ENCODE results near the gene RNF115.
"Not testable (repeated sequence)": the region's sequence is repeated elsewhere in the genome, so short reads cannot be mapped to it uniquely, and the experiment has no call there.

The RNF115 gene

DNA sequence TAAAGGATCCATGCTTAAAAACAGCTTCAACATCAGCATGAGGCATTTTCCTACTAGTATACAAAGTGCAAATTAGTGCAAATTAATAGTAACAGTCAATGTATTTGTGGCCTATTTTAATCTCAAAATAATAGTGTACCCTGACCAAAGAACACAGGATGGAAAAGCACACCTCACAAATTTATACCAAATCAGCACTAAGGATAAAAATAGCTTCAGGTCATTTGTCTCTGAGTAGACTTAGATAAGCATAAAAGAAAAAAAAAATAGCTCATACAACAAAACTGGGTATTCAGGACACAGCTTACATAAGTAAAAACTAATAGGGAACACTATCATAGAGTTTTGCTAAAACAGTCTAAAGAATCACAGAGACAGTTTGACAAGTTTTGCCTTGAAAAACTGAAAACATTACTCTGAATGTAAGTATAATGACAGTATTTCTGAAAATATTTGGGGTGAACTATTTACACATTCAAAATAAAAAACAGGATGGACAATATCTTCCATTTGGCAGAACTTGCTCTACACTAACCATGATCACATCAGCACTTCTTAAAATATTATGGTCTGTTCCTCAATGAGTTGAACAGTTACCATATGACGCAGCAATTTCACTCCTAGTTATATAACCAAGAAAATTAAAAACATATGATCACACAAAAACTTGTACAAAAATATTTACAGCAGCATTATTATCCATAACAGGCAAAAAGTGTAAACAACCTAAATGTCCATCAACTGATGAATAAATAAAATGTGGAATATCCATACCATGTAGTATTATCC is 46.3 kb downstream of the RNF115 start:
- no peak for DNase-seq (ENCODE audit: low read depth, low spot score)

DNA sequence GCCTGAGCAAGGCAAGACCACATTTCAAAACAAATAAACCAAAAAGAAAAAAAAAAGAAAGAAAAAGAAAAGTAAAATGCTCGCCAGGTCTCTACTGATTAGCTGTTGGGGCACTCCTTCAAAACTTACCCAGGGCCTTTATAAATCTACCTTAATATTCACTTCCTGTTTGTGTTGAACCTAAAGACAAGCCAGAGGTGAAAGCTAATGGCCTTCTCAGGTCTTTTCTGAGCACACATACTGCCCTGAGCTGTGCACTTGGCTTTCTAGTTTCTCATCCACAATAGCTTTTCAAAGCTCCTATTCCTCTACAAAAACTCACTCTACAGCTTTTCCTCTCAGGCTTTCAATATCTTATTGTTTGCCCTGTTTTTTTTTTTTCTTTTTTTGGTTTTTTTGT is 50.5 kb downstream of the RNF115 start:
- no peak for DNase-seq (ENCODE audit: low read depth, low spot score)

DNA sequence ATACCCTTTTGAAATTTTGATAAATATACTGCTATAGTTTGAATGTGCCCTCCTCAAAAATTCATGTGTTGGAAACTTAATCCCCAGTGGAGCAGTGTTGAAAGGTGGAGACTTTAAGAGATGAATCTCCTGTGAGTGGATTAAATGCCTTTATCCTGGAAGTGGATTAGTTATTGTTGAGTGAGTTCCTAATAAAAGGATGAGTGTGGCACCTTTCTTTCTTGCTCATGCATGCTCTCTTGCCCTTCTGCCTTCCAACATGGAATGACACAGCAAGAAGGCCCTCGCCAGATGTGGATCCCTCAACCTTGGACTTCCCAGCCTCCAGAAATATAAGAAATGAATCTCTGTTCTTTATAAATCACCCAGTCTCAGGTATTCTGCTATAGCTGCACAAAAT is 52.8 kb downstream of the RNF115 start:
- no peak for DNase-seq (ENCODE audit: low read depth, low spot score)

DNA sequence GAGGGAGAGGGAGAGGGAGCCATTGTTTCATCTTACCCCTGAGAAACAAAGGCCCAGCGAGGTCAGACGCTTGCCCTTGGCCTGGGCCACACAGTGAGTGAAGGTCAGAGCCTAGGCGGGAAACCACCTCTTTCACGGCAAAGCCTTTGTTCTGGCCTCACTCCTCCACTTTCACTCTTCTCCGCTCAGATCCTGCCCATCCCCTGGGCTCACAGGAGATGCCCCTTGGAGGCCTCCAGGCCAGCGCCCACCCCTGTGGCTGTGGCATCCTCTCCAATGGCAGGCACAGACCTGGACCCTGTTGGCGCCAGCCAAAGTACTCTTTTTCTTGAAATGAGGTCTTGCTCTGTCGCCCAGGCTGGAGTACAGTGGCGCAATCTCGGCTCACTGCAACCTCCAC is 55.9 kb downstream of the RNF115 start:
- DNase-seq (ENCODE audit: low read depth, low spot score), result not testable (repeated sequence)

DNA sequence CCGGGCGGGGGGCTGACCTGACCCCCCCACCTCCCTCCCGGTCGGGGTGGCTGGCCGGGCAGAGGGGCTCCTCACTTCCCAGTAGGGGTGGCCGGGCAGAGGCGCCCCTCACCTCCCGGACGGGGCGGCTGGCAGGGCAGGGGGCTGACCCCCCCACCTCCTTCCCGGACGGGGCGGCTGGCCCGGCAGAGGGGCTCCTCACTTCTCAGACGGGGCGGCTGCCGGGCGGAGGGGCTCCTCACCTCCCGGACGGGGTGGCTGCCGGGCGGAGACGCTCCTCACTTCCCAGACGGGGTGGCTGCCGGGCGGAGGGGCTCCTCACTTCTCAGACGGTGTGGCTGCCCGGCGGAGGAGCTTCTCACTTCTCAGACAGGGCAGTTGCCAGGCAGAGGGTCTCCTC is 57.0 kb downstream of the RNF115 start:
- DNase-seq (ENCODE audit: low read depth, low spot score), result not testable (repeated sequence)

DNA sequence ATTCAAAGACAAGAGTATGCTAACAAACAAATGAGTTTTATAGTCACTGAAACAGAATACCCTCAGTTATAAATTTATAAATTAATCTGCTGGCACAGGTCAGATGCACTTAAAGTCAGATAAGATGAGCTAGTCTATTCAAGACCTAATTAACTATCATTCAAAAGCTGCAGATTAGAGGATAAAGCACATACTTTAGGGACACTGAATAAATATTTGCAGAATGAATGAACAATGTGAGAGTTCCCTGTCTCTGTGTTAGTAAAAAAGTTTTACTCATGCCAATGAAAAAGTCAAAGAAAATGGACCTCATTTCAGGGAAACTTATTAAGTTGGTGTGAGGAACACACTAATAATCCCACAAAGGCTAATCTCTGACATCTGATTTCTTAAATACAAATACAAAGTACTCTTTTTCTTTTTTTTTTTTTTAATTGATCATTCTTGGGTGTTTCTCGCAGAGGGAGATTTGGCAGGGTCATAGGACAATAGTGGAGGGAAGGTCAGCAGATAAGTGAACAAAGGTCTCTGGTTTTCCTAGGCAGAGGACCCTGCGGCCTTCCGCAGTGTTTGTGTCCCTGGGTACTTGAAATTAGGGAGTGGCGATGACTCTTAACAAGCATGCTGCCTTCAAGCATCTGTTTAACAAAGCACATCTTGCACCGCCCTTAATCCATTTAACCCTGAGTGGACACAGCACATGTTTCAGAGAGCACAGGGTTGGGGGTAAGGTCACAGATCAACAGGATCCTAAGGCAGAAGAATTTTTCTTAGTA is 58.1 kb downstream of the RNF115 start:
- not testable (repeated sequence) for DNase-seq (ENCODE audit: low read depth, low spot score)

DNA sequence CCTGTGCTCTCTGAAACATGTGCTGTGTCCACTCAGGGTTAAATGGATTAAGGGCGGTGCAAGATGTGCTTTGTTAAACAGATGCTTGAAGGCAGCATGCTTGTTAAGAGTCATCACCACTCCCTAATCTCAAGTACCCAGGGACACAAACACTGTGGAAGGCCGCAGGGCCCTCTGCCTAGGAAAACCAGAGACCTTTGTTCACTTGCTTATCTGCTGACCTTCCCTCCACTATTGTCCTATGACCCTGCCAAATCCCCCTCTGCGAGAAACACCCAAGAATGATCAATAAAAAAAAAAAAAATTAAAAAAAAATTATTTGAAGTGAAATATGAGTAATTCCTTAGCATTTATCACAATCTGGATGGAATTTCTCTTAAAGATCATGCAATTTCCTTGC is 58.8 kb downstream of the RNF115 start:
- not testable (repeated sequence) for DNase-seq (ENCODE audit: low read depth, low spot score)

DNA sequence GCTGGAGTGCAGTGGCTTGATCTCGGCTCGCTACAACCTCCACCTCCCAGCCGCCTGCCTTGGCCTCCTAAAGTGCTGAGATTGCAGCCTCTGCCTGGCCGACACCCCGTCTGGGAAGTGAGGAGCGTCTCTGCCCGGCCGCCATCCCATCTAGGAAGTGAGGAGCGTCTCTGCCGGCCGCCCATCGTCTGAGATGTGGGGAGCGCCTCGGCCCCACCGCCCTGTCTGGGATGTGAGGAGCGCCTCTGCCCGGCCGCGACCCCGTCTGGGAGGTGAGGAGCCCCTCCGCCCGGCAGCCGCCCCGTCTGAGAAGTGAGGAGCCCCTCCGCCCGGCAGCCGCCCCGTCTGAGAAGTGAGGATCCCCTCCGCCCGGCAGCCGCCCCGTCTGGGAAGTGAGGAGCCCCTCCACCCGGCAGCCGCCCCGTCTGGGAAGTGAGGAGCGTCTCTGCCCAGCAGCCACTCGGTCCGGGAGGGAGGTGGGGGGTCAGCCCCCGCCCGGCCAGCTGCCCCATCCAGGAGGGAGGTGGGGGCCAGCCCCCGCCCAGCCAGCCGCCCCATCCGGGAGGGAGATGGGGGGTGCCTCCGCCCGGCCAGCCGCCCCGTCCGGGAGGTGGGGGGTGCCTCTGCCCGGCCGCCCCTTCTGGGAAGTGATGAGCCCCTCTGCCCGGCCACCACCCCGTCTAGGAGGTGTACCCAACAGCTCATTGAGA is 59.5 kb downstream of the RNF115 start:
- DNase-seq (ENCODE audit: low read depth, low spot score), result not testable (repeated sequence)

DNA sequence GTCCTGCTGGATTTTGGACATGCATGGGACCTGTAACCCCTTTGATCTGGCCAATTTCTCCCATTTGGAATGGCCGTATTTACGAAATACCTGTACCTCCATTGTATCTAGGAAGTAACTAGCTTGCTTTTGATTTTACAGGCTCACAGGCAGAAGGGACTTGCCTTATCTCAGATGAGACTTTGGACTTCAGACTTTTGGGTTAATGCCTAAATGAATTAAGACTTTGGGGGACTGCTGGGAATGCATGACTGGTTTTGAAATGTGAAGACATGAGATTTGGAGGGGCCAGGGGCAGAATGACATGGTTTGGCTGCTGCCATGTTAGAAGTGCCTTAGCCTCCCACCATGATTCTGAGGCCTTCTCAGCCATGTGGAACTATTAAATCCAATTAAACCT is 61.9 kb downstream of the RNF115 start:
- not testable (repeated sequence) for DNase-seq (ENCODE audit: low read depth, low spot score)

DNA sequence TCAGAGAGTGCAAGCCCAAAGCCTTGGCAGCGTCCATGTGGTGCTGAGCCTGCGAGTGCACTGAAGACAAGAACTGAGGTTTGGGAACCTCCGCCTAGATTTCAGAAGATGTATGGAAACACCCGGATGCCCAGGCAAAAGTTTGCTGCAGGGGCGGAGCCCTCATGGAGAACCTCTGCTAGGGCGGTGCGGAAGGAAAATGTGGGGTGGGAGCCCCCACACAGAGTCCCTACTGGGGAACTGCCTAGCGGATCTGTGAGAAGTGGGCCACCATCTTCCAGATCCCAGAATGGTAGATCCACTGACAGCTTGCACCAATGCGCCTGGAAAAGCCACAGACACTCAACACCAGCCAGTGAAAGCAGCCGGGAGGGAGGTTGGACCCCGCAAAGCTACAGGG is 62.4 kb downstream of the RNF115 start:
- DNase-seq (ENCODE audit: low read depth, low spot score), result not testable (repeated sequence)

DNA sequence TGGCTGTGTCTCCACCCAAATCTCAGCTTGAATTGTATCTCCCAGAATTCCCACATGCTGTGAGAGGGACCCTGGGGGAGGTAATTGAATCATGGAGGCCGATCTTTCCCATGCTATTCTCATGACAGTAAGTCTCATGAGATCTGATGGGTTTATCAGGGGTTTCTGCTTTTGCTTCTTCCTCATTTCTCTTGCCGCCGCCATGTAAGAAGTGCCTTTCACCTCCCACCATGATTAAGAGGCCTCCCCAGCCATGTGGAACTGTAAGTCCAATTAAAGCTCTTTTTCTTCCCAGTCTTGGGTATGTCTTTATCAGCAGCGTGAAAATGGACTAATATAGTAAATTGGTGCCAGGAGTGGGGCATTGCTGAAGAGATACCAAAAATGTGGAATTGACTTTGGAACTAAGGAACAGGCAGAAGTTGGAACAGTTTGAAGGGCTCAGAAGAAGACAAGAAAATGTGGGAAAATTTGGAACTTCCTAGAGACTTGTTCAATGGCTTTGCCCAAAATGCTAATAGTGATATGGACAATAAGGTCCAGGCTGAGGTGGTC is 63.4 kb downstream of the RNF115 start:
- DNase-seq (ENCODE audit: low read depth, low spot score), result not testable (repeated sequence)

DNA sequence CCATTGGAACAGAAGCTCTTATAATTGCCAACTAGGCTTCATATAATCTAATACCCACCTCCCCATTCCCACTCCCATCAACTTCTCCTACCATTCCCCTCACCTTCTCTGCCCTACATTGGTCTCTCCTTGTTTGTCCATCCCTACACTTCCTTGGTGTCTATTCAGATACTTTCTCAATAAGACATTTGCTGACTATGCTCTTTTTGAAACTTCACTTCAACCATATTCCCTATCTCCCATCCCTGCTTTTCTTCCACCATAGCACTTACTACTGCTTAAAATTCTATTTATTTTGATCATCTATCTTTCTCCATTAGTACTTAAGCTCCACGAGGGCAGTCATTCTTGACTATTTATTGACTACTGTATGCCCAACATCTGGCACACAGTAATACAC is 64.2 kb downstream of the RNF115 start:
- no peak for DNase-seq (ENCODE audit: low read depth, low spot score)

DNA sequence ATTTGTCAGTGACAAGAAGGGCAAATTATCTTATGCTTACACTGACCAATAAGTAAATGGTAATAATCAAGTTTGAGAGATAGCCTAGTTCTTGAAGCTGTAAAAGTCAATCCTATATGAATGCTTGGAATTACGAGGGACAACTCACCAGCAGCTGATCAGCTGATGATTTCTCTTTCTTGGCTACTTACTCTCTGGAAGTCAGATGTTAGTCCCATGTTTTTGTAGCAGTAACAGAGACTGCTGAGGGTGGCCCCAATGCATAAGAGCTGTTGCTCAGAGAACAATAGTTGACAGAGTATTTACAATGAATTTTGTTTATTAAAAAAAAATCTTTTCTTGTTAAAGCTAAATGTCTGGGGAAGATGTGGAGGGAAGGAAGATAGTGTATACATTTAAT is 65.3 kb downstream of the RNF115 start:
- DNase-seq (ENCODE audit: low read depth, low spot score), result no peak

DNA sequence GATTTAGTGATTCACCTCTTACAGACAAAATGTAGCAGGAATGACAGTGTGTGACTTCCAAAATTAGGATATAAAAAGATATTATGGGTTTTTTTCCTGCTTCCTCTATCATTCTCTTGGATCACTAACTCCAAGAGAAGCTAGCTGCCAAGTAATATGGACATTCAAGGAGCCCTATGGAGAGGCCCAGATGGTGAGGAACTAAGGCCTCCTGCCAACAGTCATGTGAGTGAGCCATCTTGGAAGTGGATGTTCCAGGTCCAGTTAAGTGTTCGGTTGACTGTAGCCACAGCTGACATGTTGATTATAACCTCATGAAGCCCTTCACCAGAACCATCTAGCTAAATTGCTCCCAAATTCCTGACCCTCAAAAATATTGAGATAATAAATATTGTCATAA is 65.8 kb downstream of the RNF115 start:
- DNase-seq (ENCODE audit: low read depth, low spot score), result no peak

DNA sequence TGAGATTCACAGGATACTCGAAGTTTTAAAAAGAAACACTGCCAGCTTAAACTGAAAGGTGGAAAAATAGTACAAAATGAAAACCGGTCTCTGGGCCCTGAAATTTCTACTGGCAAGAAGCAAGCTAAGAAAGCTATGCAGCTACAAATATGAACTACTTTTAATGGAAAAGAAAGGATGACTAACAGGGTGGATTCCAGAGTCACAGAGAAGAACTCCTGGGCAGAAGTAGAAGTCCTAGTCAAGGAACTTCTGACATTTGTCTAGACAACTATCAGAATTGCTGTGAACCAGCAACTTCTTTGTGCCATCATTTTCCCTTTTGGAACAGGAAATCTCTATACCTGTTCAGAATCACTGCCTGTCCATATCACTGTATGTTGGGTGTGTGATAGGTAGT is 66.5 kb downstream of the RNF115 start:
- no peak for DNase-seq (ENCODE audit: low read depth, low spot score)

DNA sequence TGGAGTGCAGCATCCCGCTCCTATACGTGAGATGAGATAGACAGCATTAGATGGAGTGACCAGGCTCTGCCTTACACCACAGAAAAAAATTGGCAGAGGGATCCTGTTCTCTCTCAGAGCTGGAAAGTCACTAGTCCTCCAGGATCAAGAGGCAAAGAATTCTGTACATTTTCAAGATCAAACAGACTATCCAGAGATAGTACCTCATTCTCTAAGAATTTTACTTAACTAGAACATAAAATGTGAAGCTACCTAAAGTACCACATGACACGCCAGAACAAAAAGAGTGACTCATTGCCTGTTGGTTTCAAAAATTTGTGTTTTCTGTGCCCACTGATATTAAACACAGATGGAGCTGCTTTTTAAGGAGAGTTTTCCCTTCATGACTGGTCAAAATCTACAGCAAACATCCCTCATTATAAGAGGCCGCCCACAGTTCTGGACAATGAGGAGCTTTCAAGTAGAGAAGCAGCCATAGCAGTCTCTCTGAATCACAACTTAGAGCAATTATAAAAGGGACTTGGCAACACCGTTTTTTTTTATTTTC is 72.3 kb downstream of the RNF115 start:
- peak; percentile 56 for DNase-seq (ENCODE audit: low read depth, low spot score)

DNA sequence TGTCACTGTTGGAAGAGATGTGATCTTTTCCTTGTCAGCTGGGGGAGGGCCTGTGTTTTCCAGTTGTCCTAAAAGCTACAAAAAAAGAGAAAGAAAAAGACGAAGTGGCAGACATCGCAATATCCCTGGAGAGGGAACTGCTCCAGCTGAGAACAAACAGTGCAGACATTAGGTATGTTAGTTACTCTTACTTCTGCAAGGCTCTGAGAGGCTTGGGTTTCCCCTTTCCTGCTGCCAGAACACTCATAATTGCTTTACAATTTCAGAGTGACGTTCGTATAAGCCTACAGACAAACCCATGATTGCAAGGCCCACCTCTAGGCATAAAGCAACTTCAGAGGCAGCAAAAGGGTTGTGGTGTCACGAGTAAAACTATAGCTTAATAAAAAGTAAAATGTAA is 73.5 kb downstream of the RNF115 start:
- no peak for DNase-seq (ENCODE audit: low read depth, low spot score)

DNA sequence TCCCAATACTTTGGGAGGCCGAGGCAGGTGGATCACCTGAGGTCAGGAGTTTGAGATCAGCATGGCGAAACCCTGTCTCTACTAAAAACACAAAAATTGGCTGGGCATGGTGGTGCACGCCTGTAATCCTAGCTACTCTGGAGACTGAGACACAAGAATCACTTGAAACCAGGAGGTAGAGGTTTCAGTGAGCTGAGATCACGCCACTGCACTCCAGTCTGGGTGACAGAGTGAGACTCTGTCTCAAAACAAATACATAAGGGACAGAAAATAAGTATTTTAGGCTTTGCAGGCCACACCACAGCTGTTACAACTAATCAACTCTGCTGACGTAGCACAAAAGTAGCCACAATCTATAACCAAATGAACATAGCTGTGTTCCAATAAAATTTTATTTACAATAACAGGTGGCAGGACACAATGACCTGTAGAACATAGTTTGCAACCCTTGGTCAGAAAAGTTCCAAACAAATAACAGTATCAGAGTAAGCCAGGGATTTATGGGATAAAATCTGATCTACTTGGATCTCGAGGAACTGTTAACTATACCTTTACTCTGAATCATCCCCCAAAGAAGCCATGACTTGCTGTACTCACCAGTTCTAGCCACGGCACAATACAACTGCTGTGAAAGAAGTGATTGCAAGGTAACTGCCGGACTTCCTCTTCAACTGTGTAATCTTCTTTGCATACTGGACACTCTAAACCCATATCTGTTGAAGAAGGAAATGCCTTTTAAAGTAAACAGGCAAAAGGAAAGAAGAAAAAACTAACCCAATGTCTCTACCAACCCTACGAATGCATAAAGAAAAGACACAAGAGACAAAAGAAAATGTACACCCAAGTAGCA is 76.3 kb downstream of the RNF115 start:
- DNase-seq (ENCODE audit: low read depth, low spot score), result no peak

DNA sequence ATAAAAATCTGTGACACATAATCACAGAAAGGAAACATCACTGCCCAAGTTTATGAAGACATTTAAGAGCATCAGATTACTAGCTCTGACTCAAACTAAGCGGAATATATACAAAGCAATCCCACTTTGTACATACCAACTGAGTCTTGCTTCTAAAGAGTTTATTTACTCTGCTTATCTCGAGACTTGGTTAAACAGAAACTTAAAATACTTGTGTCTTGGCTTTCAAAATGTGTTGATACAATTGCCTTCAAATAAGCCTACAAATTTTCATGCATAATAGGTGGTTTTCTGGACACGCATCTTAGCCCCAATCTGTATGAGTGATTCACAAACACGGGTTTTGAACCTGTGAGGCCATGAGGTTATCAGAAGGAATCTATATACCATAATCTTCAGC is 83.6 kb downstream of the RNF115 start:
- DNase-seq (ENCODE audit: low read depth, low spot score), result no peak

DNA sequence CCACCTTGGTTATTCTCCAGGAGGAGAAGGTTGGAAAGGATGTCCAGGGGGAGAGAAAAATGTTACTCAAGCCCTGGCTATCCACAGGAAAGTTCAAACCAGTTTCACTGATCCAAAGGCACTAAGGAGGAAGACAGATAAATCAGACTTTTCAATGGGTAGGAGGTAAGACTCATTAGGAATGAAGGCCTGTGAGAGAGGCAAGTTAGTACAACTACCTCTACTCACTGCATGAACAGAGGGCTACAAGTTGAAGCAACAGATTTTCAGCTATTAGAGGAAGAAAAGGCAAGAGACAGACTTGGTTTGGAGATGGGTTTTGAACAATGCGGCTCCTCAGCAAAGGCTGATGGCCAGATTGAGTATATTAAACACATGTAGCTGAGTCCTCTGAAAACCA is 87.7 kb downstream of the RNF115 start:
- DNase-seq (ENCODE audit: low read depth, low spot score), result no peak

DNA sequence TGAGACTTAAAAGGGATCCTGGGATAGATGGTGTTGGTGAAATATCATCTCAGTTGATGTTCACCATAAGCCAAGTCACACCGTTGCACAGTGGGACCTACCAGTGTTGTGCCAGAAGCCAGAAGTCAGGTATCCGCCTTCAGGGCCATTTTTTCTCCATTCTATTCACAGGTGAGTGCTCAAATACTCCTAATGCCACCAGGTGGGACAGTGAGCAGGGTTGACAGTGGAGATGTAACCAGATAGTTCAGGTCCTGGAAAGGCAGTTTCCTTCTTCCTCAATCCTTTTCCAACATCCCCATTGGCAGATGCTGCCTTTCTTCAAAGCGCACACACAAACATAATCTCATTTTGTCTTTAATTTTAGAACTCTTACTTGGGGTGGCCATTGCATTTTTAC is 93.0 kb downstream of the RNF115 start:
- no peak for DNase-seq (ENCODE audit: low read depth, low spot score)
